GM23248 (cell line): ENCODE data around the gene ZNF407. TPM values are rescaled to one million over a fixed set of nuclear protein-coding genes. Genes with fewer than 3 reads are reported as not detected.

Source experiments
- DNase-seq: peaks from one replicate; pipeline ENCODE4 v3.0.0-alpha.2; 2015
- H2AFZ ChIP-seq: fragments of 200-600 bp; sonication (generic); 2 replicates; pipeline ENCODE4 v1.6.1; 2016; ENCODE audit warnings: antibody characterized with exemption
- H3F3A ChIP-seq: fragments of 200-600 bp; sonication (generic); 2 replicates; pipeline ENCODE4 v1.6.1; 2016; ENCODE audit warnings: mild to moderate bottlenecking, antibody characterized with exemption, mixed run types; ENCODE audit not compliant: insufficient read depth
- H3K27ac ChIP-seq: fragments of 200-600 bp; sonication (generic); 2 replicates; pipeline ENCODE4 v1.5.1; 2016; ENCODE audit warnings: mild to moderate bottlenecking
- H3K27me3 ChIP-seq: fragments of 200-600 bp; sonication (generic); replicated peaks from 2 replicates; pipeline ENCODE4 v1.6.1; 2016; ENCODE audit warnings: mild to moderate bottlenecking; ENCODE audit not compliant: insufficient read depth
- H3K36me3 ChIP-seq: fragments of 200-600 bp; sonication (generic); 2 replicates; pipeline ENCODE4 v1.6.1; 2016; ENCODE audit warnings: low read depth, mild to moderate bottlenecking
- H3K4me1 ChIP-seq: fragments of 200-600 bp; sonication (generic); 2 replicates; pipeline ENCODE4 v1.6.1; 2016; ENCODE audit warnings: mild to moderate bottlenecking; ENCODE audit not compliant: insufficient read depth
- H3K4me2 ChIP-seq: fragments of 200-600 bp; sonication (generic); one replicate; pipeline ENCODE4 v1.6.1; 2016; ENCODE audit warnings: mild to moderate bottlenecking; ENCODE audit not compliant: unreplicated experiment
- H3K4me3 ChIP-seq: fragments of 200-600 bp; sonication (generic); 2 replicates; pipeline ENCODE4 v1.5.1; 2016; ENCODE audit warnings: mild to moderate bottlenecking
- H3K79me2 ChIP-seq: fragments of 200-600 bp; sonication (generic); 2 replicates; pipeline ENCODE4 v1.6.1; 2016; ENCODE audit warnings: mild to moderate bottlenecking; ENCODE audit not compliant: insufficient read depth
- H3K9ac ChIP-seq: fragments of 200-600 bp; sonication (generic); 2 replicates; pipeline ENCODE4 v1.6.1; 2016; ENCODE audit warnings: mild to moderate bottlenecking
- H3K9me2 ChIP-seq: fragments of 200-600 bp; sonication (generic); 2 replicates; pipeline ENCODE4 v1.6.1; 2016; ENCODE audit warnings: mixed run types, mild to moderate bottlenecking, moderate library complexity; ENCODE audit not compliant: insufficient read depth
- H3K9me3 ChIP-seq: fragments of 200-600 bp; sonication (generic); one replicate; pipeline ENCODE4 v1.6.1; 2017; ENCODE audit warnings: low read depth
- H4K20me1 ChIP-seq: fragments of 200-600 bp; sonication (generic); 2 replicates; pipeline ENCODE4 v1.6.0; 2016; ENCODE audit not compliant: insufficient read depth
- EZH2 ChIP-seq: fragments of 200-600 bp; sonication (generic); IDR thresholded peaks from 2 replicates; pipeline ENCODE4 v1.6.1; 2018; ENCODE audit warnings: antibody characterized with exemption, mild to moderate bottlenecking; ENCODE audit not compliant: insufficient read depth, poor library complexity, severe bottlenecking
- EZH2phosphoT487 ChIP-seq: fragments of 200-600 bp; sonication (generic); IDR thresholded peaks from 2 replicates; pipeline ENCODE4 v1.6.1; 2018; ENCODE audit warnings: antibody characterized with exemption, moderate library complexity, mild to moderate bottlenecking, low read depth; ENCODE audit not compliant: insufficient read depth
- WGBS, 2 experiments: methylation state at CpG; one replicate each; pipeline ENCODE4 v1.1.6; 2015 to 2017; ENCODE audit warnings: low lambda C conversion rate in 2 of 2, low coverage in 1 of 2; ENCODE audit errors: missing lambda C conversion rate in 2 of 2; 5-methylcytosine and 5-hydroxymethylcytosine counted together
- in situ Hi-C: fragments of 300-500 bp; cut with MboI; formaldehyde crosslinking; loops from 2 replicates; pipeline ENCODE4 v1.15.0; 2020
- polyA plus RNA-seq: library from polyadenylated mRNA; unstranded; fragments of >200 nt; fragmentation: Nextera tagmentation; extraction: Ambion mirVana; gene quantifications from 2 replicates; pipeline ENCODE4 v1.2.1, GENCODE V29; 2016
- total RNA-seq: library from RNA; depleted of rRNA; stranded (reverse); fragments of >200 nt; shearing (Covaris generic); gene quantifications from 2 replicates; pipeline ENCODE4 v1.2.3, GENCODE V29; 2014

Gene ZNF407
- total and polyA plus RNA-seq, 2 experiments from 2014 or later: 2.6 to 6.3 TPM

GRCh38 chr18:74608681-74609080, 11.0 kb downstream of the ZNF407 start:
- Histone ChIP-seq H3K9ac (no peak overlapping the region), H3K27me3 (no peaks in the 10 kb centered on the region), H3K9me2 (no peaks in the 10 kb centered on the region), H3K4me2 (no peak overlapping the region), H3K9me3 (no peaks in the 10 kb centered on the region), H3F3A (peaks cover 14% of the 10 kb centered on the region), H3K79me2 (peaks cover 87% of the 10 kb centered on the region), H3K4me1 (peaks cover 10% of the 10 kb centered on the region; the same call in 1 of the 2 replicates), H2AFZ (no peak overlapping the region), H3K36me3 (no peaks in the 10 kb centered on the region), H3K27ac (no peak overlapping the region), H3K4me3 (no peak overlapping the region), H4K20me1 (0 out of 2 replicates have a peak, but pooled peaks cover 4% of the 10 kb centered on the region)
- 96 to 98% methylated on average over 2 of the region's 2 CpGs for WGBS, 2 experiments
- in situ Hi-C loops: no loop called here
- TF ChIP-seq EZH2phosphoT487 (no peak), EZH2 (no peak)
- no peak for DNase-seq

GRCh38 chr18:74609535-74609934, 11.9 kb downstream of the ZNF407 start:
- no peaks in the 10 kb centered on the region for H3K36me3 ChIP-seq
- no peak overlapping the region for H2AFZ ChIP-seq
- H3K27me3 ChIP-seq: no peaks in the 10 kb centered on the region
- H3K4me3 ChIP-seq: no peak overlapping the region
- in situ Hi-C loops: no loop called here
- DNase-seq: peak; percentile 88
- H3K79me2 ChIP-seq: peaks cover 85% of the 10 kb centered on the region
- no peaks in the 10 kb centered on the region for H3K9me2 ChIP-seq
- peaks cover 14% of the 10 kb centered on the region for H3F3A ChIP-seq
- peak overlapping the region; percentile 44 for H3K27ac ChIP-seq
- H3K4me2 ChIP-seq: no peak overlapping the region
- peaks cover 10% of the 10 kb centered on the region; the same call in 1 of the 2 replicates for H3K4me1 ChIP-seq
- WGBS, 2 experiments: 4 to 7% methylated on average over 3 of the region's 3 CpGs
- H3K9me3 ChIP-seq: no peaks in the 10 kb centered on the region
- no peak overlapping the region for H3K9ac ChIP-seq
- H4K20me1 ChIP-seq: 0 out of 2 replicates have a peak, but pooled peaks cover 4% of the 10 kb centered on the region
- TF ChIP-seq EZH2 (no peak), EZH2phosphoT487 (no peak)

GRCh38 chr18:74610051-74610615, 12.5 kb downstream of the ZNF407 start:
- Histone ChIP-seq H3K9me2 (no peaks in the 10 kb centered on the region), H2AFZ (no peak overlapping the region), H4K20me1 (0 out of 2 replicates have a peak, but pooled peaks cover 2% of the 10 kb centered on the region), H3K79me2 (peaks cover 84% of the 10 kb centered on the region), H3K4me1 (peaks cover 10% of the 10 kb centered on the region; the same call in 1 of the 2 replicates), H3K4me3 (no peak overlapping the region), H3F3A (peaks cover 14% of the 10 kb centered on the region), H3K9me3 (no peaks in the 10 kb centered on the region), H3K9ac (no peak overlapping the region), H3K27me3 (no peaks in the 10 kb centered on the region), H3K4me2 (no peak overlapping the region), H3K36me3 (no peaks in the 10 kb centered on the region), H3K27ac (peak overlapping the region; percentile 44)
- no peak for DNase-seq
- no peak for TF ChIP-seq EZH2phosphoT487
- no peak for TF ChIP-seq EZH2
- in situ Hi-C loops: no loop called here
- WGBS, 2 experiments: 86 to 89% methylated on average over 7 of the region's 7 CpGs

- Histone ChIP-seq H3K36me3 (no peaks in the 10 kb centered on the region), H3K4me3 (no peak overlapping the region), H3K27me3 (no peaks in the 10 kb centered on the region), H3K9me2 (no peaks in the 10 kb centered on the region), H3K79me2 (peaks cover 77% of the 10 kb centered on the region), H3K27ac (no peak overlapping the region), H3K9ac (no peak overlapping the region), H3F3A (peaks cover 14% of the 10 kb centered on the region), H3K9me3 (no peaks in the 10 kb centered on the region), H3K4me1 (peaks cover 10% of the 10 kb centered on the region; the same call in 1 of the 2 replicates), H3K4me2 (no peak overlapping the region), H2AFZ (no peak overlapping the region), H4K20me1 (no peaks in the 10 kb centered on the region)
- TF ChIP-seq EZH2 (no peak), EZH2phosphoT487 (no peak)
- WGBS, 2 experiments: 44 to 55% methylated on average over 1 of the region's 1 CpG
- no peak for DNase-seq
- in situ Hi-C loops: no loop called here
These were observed 13.2 kb downstream of the ZNF407 start for GRCh38 chr18:74610860-74611259.

- H4K20me1 ChIP-seq: no peaks in the 10 kb centered on the region
- H2AFZ ChIP-seq: no peak overlapping the region
- no peak overlapping the region for H3K4me3 ChIP-seq
- H3K9me2 ChIP-seq: no peaks in the 10 kb centered on the region
- peaks cover 69% of the 10 kb centered on the region for H3K79me2 ChIP-seq
- WGBS, 2 experiments: 97 to 100% methylated on average over 4 of the region's 4 CpGs
- in situ Hi-C loops: no loop called here
- H3F3A ChIP-seq: peaks cover 14% of the 10 kb centered on the region
- H3K9me3 ChIP-seq: no peaks in the 10 kb centered on the region
- no peaks in the 10 kb centered on the region for H3K36me3 ChIP-seq
- no peak overlapping the region for H3K27ac ChIP-seq
- no peak overlapping the region for H3K9ac ChIP-seq
- H3K4me1 ChIP-seq: peaks cover 10% of the 10 kb centered on the region; the same call in 1 of the 2 replicates
- H3K4me2 ChIP-seq: no peak overlapping the region
- TF ChIP-seq EZH2phosphoT487 (no peak), EZH2 (no peak)
- H3K27me3 ChIP-seq: no peaks in the 10 kb centered on the region
- DNase-seq: no peak
These were observed 14.1 kb downstream of the ZNF407 start for GRCh38 chr18:74611765-74612164.
